ENCODE results near the gene LGI2. TPM values are rescaled to one million over a fixed set of nuclear protein-coding genes. Genes with fewer than 3 reads are reported as not detected.

LGI2 gene
- total RNA-seq, 2 donors from 2014 or later, result 0.05 to 2.8 TPM

DNA sequence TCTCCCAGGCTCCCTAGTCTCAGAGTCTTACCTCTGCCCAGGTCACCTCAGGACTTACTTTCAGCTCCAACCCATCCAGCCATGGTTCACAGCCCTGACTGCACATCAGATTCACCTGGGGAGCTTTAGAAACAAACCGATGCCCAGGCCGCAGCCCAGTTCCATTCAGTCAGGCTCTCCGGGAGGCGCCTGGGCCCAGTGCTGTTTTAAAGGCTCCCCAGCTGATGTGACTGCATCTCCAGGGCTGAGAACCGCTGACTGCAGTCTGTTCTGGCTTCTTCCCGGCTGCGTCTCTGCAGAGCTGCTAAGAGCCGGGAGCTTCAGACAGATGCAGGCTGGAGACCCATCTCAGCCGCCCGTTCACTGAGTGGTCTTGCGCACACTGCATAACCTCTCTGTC is 44.4 kb upstream of the LGI2 start:
- Histone ChIP-seq H3K4me3 (no peak overlapping the region), H3K4me1 (replicated peaks) (no peaks in the 10 kb centered on the region), H3K36me3 (no peaks in the 10 kb centered on the region), H3K27me3 (replicated peaks; ENCODE audit: insufficient read depth) (no peaks in the 10 kb centered on the region), H3K9me3 (no peaks in the 10 kb centered on the region), H3K27ac (no peak overlapping the region)
- intact Hi-C loops (cut with DNase I), result no loop called here
- DNase-seq (ENCODE audit: low spot score), result no peak
- WGBS, result 91% methylated on average over 11 of the region's 11 CpGs
- TF ChIP-seq CTCF (IDR thresholded peaks at IDR 0.05), result no peak
- no peak for TF ChIP-seq POLR2AphosphoS5 (IDR thresholded peaks at IDR 0.05)
- TF ChIP-seq POLR2A (IDR thresholded peaks at IDR 0.05), result no peak

DNA sequence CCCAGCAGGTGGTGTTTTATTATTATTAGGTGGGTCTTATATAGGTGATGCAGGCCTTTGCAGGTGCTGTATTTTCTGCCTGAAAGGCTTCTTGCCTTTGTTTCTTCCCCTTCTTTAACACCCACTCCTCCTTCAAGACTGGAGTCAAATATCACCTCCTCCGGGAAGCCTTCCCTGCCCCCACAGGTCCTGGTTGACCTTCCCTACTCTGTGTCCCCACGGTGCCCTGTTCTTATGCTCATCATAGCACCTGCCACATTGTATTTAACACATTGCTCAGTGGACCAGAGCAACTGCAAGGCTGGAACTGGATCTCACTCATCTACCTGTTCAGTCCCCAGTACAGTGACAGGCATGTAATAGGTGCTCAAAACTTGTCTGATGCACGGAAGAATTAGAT is 39.8 kb upstream of the LGI2 start:
- intact Hi-C loops (cut with DNase I), result no loop called here
- 91% methylated on average over 3 of the region's 3 CpGs for WGBS
- no peaks in the 10 kb centered on the region for H3K36me3 ChIP-seq
- no peak overlapping the region for H3K4me3 ChIP-seq
- no peaks in the 10 kb centered on the region for H3K9me3 ChIP-seq
- H3K27me3 ChIP-seq (replicated peaks; ENCODE audit: insufficient read depth), result no peaks in the 10 kb centered on the region
- no peak for DNase-seq (ENCODE audit: low spot score)
- TF ChIP-seq CTCF (IDR thresholded peaks at IDR 0.05) (no peak), POLR2A (IDR thresholded peaks at IDR 0.05) (no peak), POLR2AphosphoS5 (IDR thresholded peaks at IDR 0.05) (no peak)
- no peak overlapping the region for H3K27ac ChIP-seq
- H3K4me1 ChIP-seq (replicated peaks), result no peaks in the 10 kb centered on the region

GRCh38 chr4:25069014-25069413 is 38.3 kb upstream of the LGI2 start:
- no peaks in the 10 kb centered on the region for H3K27me3 ChIP-seq (replicated peaks; ENCODE audit: insufficient read depth)
- TF ChIP-seq CTCF (IDR thresholded peaks at IDR 0.05) (no peak), POLR2A (IDR thresholded peaks at IDR 0.05) (no peak), POLR2AphosphoS5 (IDR thresholded peaks at IDR 0.05) (no peak)
- H3K36me3 ChIP-seq, result no peaks in the 10 kb centered on the region
- WGBS, result 53% methylated on average over 3 of the region's 3 CpGs
- H3K4me3 ChIP-seq, result no peak overlapping the region
- no peaks in the 10 kb centered on the region for H3K9me3 ChIP-seq
- no peak overlapping the region for H3K27ac ChIP-seq
- no peak for DNase-seq (ENCODE audit: low spot score)
- H3K4me1 ChIP-seq (replicated peaks), result no peaks in the 10 kb centered on the region
- intact Hi-C loops (cut with DNase I), result no loop called here

- no peaks in the 10 kb centered on the region for H3K27me3 ChIP-seq (replicated peaks; ENCODE audit: insufficient read depth)
- no peaks in the 10 kb centered on the region for H3K9me3 ChIP-seq
- no peaks in the 10 kb centered on the region for H3K36me3 ChIP-seq
- DNase-seq (ENCODE audit: low spot score), result no peak
- no peak overlapping the region for H3K4me3 ChIP-seq
- H3K4me1 ChIP-seq (replicated peaks), result no peaks in the 10 kb centered on the region
- intact Hi-C loops (cut with DNase I), result no loop called here
- WGBS, result 78% methylated on average over 3 of the region's 3 CpGs
- no peak overlapping the region for H3K27ac ChIP-seq
- no peak for TF ChIP-seq CTCF (IDR thresholded peaks at IDR 0.05)
- no peak for TF ChIP-seq POLR2AphosphoS5 (IDR thresholded peaks at IDR 0.05)
- TF ChIP-seq POLR2A (IDR thresholded peaks at IDR 0.05), result no peak
These were observed 37.6 kb upstream of the LGI2 start for GRCh38 chr4:25068386-25068785.

GRCh38 chr4:25065932-25066590 is 35.3 kb upstream of the LGI2 start:
- no peaks in the 10 kb centered on the region for H3K27me3 ChIP-seq (replicated peaks; ENCODE audit: insufficient read depth)
- no peak overlapping the region for H3K4me3 ChIP-seq
- WGBS, result 81% methylated on average over 7 of the region's 7 CpGs
- H3K27ac ChIP-seq, result no peak overlapping the region
- no peaks in the 10 kb centered on the region for H3K36me3 ChIP-seq
- no peaks in the 10 kb centered on the region for H3K9me3 ChIP-seq
- DNase-seq (ENCODE audit: low spot score), result no peak
- TF ChIP-seq POLR2AphosphoS5 (IDR thresholded peaks at IDR 0.05), result no peak
- TF ChIP-seq CTCF (IDR thresholded peaks at IDR 0.05), result no peak
- TF ChIP-seq POLR2A (IDR thresholded peaks at IDR 0.05), result no peak
- H3K4me1 ChIP-seq (replicated peaks), result no peaks in the 10 kb centered on the region
- intact Hi-C loops (cut with DNase I), result no loop called here

Data from prostate gland (tissue), 2 donors.